Cardiac fibroblast (primary cell): ENCODE results near the gene ANGPT4.
"Not testable (repeated sequence)": the region's sequence is repeated elsewhere in the genome, so short reads cannot be mapped to it uniquely, and the experiment has no call there.

ENCODE experiments used
- DNase-seq, 2 donors: peaks; one replicate each; pipeline versions ENCODE4 v3.0.0 to v3.0.0-alpha.2; 2010; ENCODE audit warnings: low read depth in 2 of 2
- H3K4me3 ChIP-seq, 2 donors: replicated peaks in 1 of 2; 1 replicate in 1 of 2; 2 replicates in 1 of 2; pipeline ENCODE4 v1.5.1; 2011; ENCODE audit warnings: low read depth in 2 of 2, low read length in 2 of 2, mild to moderate bottlenecking in 2 of 2, moderate library complexity in 1 of 2
- TF ChIP-seq, protein P1 (sequence below): IDR thresholded peaks from one replicate; pipeline ENCODE4 v1.5.1; 2011; ENCODE audit warnings: low read depth, mild to moderate bottlenecking, low read length, inconsistent platforms

Gene ANGPT4

DNA sequence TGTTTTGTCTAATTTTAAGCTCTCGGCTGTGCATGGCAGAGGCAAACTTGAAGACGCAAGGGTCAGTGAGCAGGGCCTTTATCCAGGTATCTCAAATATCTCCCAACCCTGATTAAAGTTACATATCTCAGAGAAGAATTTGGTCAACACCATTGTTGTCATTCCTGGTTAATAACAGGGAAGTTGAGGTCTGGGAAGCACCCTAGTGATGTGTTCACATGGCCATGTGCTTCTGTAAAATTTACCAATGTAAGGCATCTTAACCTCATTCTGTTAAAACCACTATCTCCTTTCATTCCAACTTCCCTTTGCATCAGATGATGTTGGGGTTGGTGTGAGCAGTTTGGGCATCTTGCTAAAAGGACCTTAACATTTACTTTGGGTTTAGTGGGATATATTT, 86.6 kb downstream of the ANGPT4 start:
- no peak overlapping the region for H3K4me3 ChIP-seq
- DNase-seq = no peak
- TF ChIP-seq, protein P1, sequence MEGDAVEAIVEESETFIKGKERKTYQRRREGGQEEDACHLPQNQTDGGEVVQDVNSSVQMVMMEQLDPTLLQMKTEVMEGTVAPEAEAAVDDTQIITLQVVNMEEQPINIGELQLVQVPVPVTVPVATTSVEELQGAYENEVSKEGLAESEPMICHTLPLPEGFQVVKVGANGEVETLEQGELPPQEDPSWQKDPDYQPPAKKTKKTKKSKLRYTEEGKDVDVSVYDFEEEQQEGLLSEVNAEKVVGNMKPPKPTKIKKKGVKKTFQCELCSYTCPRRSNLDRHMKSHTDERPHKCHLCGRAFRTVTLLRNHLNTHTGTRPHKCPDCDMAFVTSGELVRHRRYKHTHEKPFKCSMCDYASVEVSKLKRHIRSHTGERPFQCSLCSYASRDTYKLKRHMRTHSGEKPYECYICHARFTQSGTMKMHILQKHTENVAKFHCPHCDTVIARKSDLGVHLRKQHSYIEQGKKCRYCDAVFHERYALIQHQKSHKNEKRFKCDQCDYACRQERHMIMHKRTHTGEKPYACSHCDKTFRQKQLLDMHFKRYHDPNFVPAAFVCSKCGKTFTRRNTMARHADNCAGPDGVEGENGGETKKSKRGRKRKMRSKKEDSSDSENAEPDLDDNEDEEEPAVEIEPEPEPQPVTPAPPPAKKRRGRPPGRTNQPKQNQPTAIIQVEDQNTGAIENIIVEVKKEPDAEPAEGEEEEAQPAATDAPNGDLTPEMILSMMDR = no peak

GRCh38 chr20:828987-829386, 87.1 kb downstream of the ANGPT4 start:
- no peak for DNase-seq
- TF ChIP-seq, protein P1 = no peak
- H3K4me3 ChIP-seq = no peak overlapping the region

- not testable (repeated sequence) for DNase-seq, H3K4me3 ChIP-seq
These were observed 88.2 kb downstream of the ANGPT4 start for GRCh38 chr20:827981-828380.

DNA sequence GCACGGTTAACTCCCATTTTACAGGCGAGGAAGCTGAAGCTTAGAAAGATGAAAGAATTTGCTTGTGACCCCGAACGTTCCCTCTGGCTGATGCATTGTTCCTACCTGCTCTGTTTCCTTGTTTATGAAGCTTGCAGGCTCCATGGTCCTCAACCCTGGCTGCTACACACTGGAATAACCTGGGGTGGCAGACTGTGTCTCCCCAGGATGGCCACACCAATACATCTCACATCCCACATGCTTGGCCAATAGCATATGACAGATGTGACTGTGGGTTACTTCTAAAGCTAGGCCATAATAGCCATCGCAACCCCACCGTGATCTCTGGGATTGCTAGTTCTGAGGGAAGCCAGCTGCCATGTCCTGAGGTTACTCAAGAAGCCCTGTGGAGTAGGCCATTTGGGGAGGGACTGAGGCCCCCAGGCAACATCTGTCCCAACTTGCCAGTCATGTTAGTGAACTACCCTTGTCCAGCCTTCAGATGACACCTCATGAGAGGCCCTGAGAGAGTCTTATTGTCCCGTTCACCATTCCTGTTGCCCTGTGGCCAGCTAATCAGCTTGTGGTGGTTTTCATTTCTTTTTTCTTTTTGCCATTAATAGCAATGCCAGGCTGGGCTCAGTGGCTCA, 89.3 kb downstream of the ANGPT4 start:
- TF ChIP-seq, protein P1 = no peak
- no peak for DNase-seq
- no peak overlapping the region for H3K4me3 ChIP-seq

GRCh38 chr20:825710-826421, 90.3 kb downstream of the ANGPT4 start:
- TF ChIP-seq, protein P1 = no peak
- peak in 1 of 2 donors; percentile 13 for DNase-seq
- H3K4me3 ChIP-seq = no peak overlapping the region

DNA sequence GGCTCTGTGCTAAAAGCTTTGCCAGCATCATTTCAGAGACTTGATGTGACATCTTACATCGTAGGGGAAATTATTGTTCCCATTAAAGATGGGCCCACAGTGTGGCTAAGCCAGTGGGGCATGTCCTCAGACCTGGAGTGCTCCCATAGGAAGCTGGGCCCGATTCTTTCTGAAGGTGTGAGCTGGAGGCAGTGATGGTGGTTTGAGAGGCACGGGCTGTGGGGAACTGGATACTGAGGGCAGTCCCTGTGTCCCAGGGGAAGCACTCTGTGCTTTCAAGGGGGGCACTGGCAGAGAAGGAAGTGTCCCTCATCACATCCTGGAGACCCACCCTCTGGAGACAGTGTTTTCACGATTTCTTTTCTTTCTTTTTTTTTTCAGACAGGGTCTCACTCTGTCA, 91.2 kb downstream of the ANGPT4 start:
- TF ChIP-seq, protein P1 = no peak
- H3K4me3 ChIP-seq = no peak overlapping the region
- DNase-seq = no peak

DNA sequence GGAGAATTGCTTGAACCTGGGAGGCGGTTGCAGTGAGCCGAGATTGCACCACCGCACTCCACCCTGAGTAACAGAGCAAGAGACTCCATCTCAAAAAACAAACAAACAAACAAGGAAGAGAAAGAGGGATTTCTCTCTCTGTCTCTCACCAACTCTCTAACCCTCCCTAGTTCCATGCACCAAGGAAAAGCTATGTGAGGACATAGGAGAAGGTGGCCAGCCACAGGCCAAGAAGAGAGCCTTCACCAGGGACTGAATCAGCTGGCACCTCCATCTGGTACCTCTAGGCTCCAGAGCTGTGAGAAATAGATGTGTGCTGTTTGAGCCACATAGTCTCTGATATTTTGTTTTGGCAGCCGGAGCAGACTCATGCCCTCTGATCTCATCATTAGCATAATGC, 91.6 kb downstream of the ANGPT4 start:
- TF ChIP-seq, protein P1 = no peak
- DNase-seq = no peak
- no peak overlapping the region for H3K4me3 ChIP-seq
